NCI-H226 (cell line): ENCODE results near the gene MEGF10.
"Not testable (repeated sequence)": the region's sequence is repeated elsewhere in the genome, so short reads cannot be mapped to it uniquely, and the experiment has no call there.

ENCODE experiments used
- DNase-seq: peaks from one replicate; pipeline ENCODE4 v3.0.0-alpha.2; 2015

MEGF10 gene

GRCh38 chr5:127290019-127290945 lies at the start of gene MEGF10:
Gene MEGF10, plus strand, starts transcription at chr5:127290796. Its CDS starts 40,513 bp downstream, at chr5:127331309.
- peak; percentile 36 for DNase-seq

GRCh38 chr5:127243011-127243410 lies 47.6 kb upstream of the MEGF10 start:
- DNase-seq = no peak

DNA sequence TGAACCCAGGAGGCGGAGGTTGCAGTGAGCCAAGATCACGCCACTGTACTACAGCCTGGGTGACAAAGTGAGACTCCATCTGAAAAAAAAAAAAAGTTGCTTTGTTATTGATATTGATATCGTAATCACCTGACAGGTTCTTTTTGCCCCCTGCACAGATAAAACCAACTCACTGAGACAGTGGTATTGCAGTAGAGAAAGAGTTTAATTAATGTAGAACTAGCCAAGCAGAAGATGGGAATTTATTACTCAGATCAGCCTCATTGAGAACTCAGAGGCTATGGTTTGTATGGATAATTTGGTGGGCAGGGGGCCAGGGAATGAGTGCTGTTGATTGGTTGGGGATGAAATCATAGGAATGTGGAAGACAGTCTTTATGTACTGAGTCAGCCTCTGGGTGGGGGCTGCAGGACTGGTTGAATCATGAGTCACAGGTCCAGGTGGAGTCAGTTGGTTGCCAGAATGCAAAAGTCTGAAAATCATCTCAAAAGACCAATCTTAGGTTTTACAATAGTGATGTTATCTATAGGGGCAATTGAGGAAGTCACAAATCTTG lies 35.8 kb upstream of the MEGF10 start:
- DNase-seq = peak; percentile 76

DNA sequence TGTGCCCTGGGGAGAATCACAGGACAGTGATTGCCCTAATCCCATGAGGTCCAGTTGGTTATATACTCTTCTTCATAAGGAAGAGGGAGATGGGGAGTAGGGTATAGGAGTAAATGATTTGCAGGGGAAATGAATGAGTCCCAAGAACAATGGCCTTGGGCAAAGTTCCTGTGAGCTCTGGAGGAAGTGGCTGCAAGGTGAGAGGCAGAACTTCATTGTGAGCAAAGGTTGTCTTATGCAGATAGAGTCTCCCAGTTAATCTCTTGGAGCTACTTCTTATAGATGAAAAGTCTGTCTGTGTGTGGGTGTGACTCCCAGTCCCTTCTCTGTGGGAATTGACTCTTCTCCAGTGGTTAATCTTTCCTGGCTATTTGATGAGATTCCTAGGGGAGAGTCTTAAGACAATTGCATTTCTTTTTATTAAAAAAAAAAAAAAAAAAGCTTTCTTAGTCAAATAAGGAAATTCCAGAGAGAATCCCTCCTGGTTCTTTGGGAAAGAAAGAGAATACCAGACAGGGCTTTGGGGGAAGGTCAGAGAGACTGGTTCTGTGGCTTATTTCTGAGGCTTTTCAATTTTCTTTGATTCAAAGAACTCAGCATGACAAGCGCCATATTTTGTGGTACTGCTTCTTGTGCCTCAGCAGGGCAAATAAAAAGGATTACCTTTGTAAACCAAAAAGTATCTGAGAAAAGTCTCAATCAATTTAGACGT lies 33.6 kb upstream of the MEGF10 start:
- DNase-seq = no peak

DNA sequence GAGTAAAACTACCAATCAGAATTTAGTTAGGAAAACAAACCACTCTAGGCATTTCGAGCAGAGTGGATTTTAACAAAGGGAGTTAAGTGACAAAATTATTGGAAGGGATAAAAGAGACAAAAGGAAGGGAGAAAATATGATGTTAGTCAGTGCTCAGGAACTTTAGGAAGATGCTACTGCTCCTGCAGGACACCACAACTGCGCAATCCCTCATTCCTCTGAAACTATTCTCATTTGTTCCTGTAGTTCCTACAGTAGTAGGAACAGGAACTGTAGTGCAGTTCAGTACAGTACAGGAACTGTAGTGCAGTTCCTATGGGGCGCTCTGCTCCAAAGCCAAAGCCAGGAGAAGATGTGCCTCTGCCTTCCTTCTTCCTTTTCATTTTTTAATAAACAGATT lies 29.9 kb upstream of the MEGF10 start:
- DNase-seq = no peak

DNA sequence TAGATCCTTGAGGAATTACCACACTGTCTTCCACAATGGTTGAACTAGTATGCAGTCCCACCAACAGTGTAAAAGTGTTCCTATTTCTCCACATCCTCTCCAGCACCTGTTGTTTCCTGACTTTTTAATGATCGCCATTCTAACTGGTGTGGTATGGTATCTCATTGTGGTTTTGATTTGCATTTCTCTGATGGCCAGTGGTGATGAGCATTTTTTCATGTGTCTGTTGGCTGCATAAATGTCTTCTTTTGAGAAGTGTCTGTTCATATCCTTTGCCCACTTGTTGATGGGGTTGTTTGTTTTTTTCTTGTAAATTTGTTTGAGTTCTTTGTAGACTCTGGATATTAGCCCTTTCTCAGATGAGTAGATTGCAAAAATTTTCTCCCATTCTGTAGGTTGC lies 25.1 kb upstream of the MEGF10 start:
- not testable (repeated sequence) for DNase-seq

- DNase-seq = not testable (repeated sequence)
These were observed 22.3 kb upstream of the MEGF10 start for GRCh38 chr5:127268342-127268741.

DNA sequence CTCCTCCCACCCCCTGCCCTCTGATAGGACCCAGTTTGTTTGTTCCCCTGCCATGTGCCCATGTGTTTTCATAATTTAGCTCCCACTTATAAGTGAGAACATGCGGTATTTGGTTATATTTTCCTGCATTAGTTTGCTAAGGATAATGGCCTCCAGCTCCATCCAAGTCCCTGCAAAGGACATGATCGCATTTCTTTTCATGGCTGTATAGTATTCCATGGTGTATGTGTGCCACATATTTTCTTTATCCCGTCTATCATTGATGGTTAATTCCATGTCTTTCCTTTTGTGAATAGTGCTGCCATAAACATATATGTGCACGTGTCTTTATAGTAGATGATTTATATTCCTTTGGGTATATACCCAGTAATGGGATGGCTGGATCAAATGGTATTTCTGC lies 19.9 kb upstream of the MEGF10 start:
- DNase-seq = not testable (repeated sequence)

DNA sequence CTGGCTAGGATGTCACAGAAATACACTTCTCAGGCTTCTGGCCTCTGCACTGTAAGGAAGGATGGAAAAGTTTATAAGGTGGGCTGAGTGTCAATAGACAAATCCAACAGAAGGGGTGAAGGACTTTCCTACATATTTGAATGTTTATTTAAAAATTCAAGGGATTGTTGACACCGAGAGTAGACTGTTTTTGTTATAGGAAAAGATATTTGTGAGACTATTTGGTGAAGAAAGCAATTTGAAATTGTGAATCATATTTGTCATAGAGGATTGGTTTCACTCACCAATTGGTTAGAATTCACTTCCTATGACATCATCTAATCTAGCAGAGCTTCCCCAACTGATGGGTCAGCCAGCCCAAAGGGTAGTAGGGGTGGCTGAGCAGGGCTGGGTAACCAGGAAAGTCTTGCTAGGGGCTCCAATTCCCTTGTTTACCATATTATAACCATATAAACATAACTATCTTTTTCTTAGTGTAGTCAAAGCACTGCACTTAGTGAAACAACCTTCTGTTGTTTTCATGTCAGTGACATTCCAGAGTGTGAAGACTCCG lies 14.9 kb upstream of the MEGF10 start:
- no peak for DNase-seq

- no peak for DNase-seq
These were observed 9.9 kb upstream of the MEGF10 start for GRCh38 chr5:127280491-127281220.

DNA sequence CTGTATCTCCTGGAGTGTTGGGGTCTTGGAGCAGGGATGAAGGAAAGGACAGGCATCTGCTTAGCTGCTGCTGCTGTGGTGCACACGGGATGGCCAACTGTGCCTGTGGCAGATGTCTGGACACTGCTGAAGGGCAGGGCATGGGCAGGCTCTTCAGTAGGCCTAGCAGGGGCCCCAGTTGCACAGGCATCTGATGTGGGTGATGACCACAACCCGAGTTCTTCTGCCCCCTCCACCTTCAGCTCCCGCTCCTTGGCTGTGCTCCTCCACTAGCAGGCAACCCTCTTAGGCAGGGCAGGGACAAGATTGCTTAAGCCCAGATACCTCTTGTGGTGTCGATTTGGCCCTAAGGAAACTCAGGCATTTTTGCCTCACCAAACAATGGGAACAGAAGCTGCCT lies 9.0 kb upstream of the MEGF10 start:
- no peak for DNase-seq

- no peak for DNase-seq
These were observed 1.9 kb upstream of the MEGF10 start for GRCh38 chr5:127288676-127289075.

- no peak for DNase-seq
These were observed 524 bp downstream of the MEGF10 start for GRCh38 chr5:127290946-127291693.

DNA sequence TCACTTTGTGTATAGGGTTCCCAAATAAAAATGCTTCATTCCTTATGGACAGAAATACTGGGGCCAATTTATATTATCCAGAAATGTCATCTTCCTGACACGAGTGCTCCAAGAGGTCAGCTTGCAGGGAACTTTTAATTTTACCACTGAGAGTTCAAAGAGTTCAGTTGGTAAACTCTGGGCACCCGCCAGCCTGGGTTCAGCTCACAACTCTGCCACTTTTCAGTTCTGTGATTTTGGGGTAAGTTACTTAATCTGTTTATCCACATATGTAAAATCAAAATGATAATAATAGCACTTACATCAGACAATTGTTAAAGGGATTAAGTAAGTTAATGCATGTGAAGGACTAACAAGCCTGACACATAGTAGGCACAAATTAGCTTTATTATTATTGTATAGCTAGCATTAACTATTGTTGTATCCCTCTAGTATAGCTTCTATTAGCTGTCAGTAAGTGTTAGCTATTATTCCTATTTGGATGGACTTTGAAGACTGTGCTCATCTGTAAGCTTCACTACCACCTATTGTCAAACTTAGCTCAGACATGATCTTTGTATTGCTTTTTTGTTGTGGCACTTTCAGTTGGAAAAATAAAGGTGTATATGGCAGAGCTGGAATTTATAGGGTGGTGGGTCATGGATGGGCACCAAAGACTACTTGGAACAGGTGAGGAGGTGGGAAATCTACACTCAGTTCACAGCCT lies 1.6 kb downstream of the MEGF10 start:
- no peak for DNase-seq

DNA sequence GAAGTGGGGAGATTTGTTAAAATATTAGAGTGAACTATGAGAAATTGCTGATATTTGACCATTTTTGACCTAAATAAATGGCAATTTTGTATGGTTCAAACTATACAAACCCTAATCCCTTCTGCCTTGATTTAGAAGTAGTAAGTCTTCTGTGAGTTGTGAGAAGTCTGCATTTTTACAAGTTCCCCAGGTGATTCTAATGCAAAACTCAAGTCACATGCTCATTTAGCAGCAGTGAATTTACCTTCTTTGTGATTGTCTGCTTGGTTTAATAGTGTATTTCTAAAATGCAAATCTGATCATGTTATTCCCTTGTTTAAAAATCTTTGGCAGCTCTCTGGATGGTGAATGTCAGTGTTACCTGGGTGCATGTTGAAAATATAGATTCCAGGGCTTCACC lies 2.8 kb downstream of the MEGF10 start:
- no peak for DNase-seq

DNA sequence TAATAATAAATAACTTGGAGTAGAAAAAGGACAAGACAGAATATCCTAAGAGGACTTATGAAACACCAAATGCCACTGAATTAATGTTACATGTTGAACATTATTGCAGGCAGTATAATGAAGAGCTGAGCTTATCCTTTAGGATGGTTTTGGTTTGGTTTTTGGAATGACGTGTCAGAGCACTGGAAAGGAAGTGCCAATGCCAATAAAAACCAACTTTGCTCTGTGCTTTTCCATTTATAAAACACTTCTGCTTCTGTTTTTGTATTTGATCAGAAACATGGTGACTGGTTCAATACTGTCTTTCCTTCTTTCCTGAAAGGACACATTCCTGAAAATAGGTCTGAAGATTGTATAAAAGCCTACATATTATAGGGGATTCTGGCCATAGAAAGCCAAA lies 4.2 kb downstream of the MEGF10 start:
- DNase-seq = no peak

- DNase-seq = no peak
These were observed 4.9 kb downstream of the MEGF10 start for GRCh38 chr5:127295454-127295853.

DNA sequence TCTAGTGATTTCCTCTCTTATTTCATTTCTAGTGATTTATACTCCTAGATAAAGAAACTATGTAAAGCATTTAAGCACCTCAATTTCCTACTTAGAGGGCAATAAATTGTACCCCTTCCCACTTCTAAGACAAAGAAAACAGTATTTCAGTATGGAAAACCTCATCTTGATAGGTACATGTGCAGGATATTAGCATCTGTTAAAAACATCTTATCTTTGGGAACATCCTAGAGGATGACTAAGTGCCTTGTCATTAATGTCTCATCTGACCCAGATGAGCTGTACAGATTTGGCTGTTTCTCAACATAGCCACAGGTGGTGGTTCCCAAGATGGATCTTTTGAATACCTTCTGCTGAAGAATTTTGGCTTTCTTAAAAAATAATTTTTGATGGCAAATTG lies 5.7 kb downstream of the MEGF10 start:
- DNase-seq = peak; percentile 61

DNA sequence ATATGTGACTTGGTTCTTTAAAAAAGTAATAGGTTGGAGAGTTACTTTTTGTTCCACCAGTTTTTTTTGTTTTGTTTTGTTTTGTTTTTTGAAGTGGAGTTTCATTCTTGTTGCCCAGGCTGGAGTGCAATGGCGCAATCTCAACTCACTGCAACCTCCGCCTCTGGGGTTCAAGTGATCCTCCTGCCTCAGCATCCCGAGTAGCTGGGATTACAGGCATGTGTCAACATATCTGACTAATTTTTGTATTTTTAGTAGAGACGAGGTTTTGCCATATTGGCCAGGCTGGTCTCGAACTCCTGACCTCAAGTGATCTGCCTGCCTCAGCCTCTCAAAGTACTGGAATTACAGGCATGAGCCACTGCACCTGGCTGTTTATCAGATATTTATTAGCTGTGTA lies 6.3 kb downstream of the MEGF10 start:
- DNase-seq = not testable (repeated sequence)

DNA sequence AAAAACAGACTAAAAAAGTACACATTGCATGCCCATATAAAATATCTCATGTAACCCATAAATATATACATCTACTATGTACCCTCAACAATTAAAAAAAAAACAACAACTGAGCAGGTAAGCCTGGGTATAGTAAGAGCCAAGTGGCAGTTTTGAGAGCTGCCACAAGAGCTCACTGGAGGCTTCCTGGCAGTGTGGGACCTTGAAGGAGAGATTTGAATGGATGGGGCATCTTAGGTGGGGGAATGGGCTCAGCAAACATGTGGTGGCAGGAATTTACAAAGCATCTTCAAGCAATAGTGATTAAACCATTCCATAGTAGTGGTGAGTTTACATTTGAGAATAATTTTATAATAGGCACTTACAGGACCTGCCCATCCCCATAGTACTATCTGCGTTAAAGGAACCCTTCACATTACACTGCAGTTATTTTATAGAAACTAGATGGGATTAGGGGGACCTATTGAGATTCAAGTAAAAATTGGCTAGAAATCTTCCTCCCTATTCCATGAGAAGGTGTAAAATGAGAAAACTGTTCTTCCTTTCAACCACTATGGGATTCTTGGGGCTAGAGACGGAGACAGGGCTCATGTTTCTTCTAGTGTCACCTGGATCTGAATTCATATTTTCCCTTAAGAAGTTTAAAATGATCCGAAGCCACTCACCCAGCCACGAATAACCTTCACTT lies 6.9 kb downstream of the MEGF10 start:
- no peak for DNase-seq

- DNase-seq = no peak
These were observed 7.4 kb downstream of the MEGF10 start for GRCh38 chr5:127298036-127298429.
